AG10803 (cell line): ENCODE results near the gene NKD1.

ENCODE experiments used
- DNase-seq: peaks from one replicate; pipeline ENCODE4 v3.0.0; 2010; ENCODE audit warnings: low read depth
- H3K4me3 ChIP-seq: 2 replicates; pipeline ENCODE4 v1.5.1; 2011; ENCODE audit warnings: mild to moderate bottlenecking, low read length, control low read depth
- TF ChIP-seq, protein P1 (sequence below): conservative IDR thresholded peaks from 2 replicates; pipeline ENCODE4 v1.5.1; 2011; ENCODE audit warnings: mild to moderate bottlenecking, low read length, control low read depth, inconsistent platforms

NKD1 gene

DNA sequence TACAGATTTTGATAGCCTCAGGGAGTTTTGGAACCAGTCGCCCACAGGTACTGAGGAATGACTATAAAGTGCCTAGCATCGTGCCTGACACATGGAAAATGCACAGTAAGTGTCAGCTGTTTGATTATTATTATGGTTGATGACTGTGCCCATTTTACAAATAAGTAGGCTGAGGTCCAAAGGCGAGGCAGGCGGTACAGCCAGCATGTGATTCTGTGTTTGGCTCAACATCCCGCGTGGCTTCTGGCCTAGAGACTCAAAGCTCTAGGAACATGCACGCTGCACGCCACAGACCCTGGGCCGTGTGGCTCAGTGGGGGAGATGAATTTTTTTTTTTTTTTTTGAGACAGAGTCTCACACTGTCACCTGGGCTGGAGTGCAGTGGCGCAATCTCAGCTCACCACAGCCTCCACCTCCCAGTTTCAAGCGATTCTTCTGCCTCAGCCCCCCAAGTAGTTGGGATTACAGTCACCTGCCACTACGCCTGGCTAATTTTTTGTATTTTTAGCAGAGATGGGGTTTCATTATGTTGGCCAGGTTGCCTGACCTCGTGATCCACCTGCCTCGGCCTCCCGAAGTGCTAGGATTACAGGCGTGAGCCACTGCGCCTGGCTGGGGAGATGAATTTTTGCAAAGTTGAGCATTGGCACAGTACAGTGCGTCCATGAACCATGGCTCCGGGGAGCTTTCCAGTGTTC lies 57.7 kb downstream of the NKD1 start:
- TF ChIP-seq, protein P1, sequence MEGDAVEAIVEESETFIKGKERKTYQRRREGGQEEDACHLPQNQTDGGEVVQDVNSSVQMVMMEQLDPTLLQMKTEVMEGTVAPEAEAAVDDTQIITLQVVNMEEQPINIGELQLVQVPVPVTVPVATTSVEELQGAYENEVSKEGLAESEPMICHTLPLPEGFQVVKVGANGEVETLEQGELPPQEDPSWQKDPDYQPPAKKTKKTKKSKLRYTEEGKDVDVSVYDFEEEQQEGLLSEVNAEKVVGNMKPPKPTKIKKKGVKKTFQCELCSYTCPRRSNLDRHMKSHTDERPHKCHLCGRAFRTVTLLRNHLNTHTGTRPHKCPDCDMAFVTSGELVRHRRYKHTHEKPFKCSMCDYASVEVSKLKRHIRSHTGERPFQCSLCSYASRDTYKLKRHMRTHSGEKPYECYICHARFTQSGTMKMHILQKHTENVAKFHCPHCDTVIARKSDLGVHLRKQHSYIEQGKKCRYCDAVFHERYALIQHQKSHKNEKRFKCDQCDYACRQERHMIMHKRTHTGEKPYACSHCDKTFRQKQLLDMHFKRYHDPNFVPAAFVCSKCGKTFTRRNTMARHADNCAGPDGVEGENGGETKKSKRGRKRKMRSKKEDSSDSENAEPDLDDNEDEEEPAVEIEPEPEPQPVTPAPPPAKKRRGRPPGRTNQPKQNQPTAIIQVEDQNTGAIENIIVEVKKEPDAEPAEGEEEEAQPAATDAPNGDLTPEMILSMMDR, result no peak
- no peak overlapping the region for H3K4me3 ChIP-seq

DNA sequence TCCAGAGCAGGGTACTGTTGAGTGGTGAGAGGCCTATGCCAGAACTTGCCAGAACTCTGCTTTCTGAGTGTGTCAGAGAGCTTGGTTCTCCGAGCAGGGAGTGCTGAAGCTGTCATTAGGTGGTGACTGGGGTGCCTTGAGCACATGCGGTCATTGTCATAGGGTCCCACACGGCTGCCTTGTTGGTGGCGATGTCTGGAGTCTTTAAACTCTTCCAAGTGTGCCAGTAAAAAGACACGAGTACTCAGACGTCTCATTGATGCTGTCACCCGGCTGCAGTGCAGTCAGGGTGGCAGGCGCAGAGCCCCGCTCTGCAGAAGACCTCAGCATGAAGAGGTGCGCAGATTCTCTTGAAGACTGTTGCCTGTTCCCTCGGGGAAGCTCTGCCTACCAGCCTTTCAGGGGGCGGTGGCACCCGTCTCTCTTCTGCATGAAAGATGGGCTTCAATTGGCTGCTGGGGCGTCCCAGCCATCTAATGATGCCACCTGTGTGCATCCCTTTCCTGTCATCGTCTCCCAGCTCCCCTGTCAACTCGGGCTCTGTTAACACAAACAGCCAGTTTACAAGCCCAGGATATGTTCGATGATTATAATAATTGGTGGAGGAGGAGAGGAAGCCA lies 58.3 kb downstream of the NKD1 start:
- no peak overlapping the region for H3K4me3 ChIP-seq
- no peak for DNase-seq
- TF ChIP-seq, protein P1, result no peak

More for the DNA sequence above, 57.7 kb downstream of the NKD1 start:
- no peak for DNase-seq

DNA sequence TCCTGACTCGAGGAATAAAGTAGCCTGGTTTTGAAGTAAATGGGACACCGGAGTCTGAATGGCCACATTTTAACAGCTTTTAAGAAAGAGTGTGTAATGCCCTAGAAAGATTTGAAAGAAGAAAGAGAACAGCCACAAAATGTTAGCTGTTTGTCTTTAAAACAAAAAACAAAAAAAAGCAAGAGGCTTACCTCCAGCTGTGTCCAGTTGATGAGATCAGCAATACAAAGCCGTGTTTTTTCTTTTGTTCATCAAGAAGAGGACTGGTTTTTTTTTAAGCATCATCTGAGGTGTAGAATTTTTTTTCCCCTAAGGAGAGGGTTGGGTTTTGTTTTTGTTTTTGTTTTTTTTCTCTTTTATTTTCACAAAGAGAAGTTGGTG lies 58.8 kb downstream of the NKD1 start:
- H3K4me3 ChIP-seq, result no peak overlapping the region
- no peak for DNase-seq
- TF ChIP-seq, protein P1, result no peak

DNA sequence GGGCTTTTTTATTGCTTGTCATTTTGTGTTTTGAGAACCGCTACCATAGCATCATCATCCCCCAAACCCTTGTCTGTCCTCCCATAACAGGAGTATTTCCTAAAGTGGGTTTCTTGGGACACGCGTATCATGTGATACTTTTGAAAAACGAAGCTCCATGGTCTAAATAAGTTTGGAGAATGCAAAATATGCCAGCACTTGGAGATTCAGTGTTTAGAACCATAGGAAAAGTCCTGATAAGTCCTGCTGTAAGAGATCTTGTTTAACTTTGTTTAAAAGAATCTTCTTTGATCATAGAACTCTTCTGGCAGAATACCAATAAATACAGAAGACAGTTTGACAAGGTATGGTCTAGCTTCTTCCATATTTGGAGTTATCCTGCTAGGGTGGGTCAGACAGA lies 59.3 kb downstream of the NKD1 start:
- H3K4me3 ChIP-seq, result no peak overlapping the region
- no peak for DNase-seq
- TF ChIP-seq, protein P1, result no peak

DNA sequence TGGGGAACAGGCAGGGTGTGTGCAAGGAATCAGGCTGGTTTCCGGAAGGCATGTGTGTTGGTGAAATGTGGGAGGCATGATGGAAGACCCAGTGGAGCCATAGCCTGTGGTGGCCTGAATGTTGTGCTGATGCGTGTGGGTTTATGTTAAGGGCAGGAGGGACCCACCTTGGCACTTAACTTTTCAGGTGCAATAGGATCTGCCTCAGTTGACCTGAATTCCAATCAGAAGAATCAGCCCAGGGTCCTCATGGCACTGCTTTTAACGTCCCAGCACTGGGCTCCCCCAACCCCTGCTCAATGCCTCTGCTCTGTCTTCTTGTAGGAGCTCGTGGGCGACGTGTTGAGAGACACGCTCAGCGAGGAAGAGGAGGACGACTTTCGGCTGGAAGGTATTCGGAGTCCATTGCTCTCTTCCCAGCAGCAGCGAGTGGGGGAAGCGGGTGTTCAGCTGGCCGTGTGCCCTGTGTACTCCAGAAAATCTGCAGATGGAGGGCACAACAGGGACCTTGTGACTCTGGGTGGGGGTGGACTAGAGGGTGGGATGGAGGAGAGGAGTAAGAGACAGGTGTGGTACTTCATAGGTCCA lies 59.9 kb downstream of the NKD1 start:
- DNase-seq, result no peak
- H3K4me3 ChIP-seq, result no peak overlapping the region
- TF ChIP-seq, protein P1, result no peak

DNA sequence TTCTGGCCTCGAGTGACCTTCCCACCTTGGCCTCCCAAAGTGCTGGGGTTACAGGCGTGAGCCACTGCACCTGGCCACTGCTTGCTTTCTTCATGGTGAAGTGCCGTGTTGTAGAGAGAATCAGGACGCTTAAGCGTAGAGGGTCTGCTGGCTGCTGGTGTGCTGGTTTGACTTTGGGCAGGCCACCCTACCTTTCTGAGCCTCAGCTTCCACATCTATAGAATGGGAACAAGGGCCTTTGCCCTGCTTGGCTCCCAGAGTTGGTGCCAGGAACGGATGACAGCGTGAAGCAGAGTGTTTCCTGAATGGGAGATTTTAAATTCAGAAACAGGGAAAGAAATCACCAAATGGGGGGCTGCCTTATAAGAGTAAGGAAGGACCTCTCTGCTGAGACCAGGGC lies 60.9 kb downstream of the NKD1 start:
- no peak for DNase-seq
- TF ChIP-seq, protein P1, result no peak
- no peak overlapping the region for H3K4me3 ChIP-seq

DNA sequence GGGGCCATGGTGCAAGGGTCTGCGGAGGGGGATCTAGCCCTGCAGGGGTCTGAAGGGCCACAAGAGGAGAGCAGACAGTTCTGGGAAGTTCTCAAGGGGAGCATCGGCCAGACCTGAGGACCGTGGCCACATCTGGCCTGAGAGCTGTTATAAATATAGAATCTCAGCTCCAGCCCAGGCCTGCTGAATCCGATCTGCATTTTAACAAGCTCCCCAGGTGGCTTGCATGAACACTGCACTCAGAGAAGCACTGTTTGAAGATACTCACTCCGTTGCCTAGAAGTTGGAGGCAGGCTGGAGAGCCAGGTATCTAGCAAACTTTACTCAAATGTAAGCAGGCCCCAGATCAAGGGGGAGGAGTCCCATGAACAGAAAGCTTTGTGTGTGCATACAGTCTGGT lies 61.3 kb downstream of the NKD1 start:
- no peak for DNase-seq
- no peak overlapping the region for H3K4me3 ChIP-seq
- TF ChIP-seq, protein P1, result no peak
